Natural killer cell (primary cell): ENCODE measurements around the gene UBE2U. TPM values are rescaled to one million over a fixed set of nuclear protein-coding genes. Genes with fewer than 3 reads are reported as not detected.

ENCODE experiments used
- ATAC-seq, 3 donors: fragments of 150-1000 bp in 2 of 3; fragments of 200-7000 bp in 1 of 3; cut with Tn5 transposase; 1 replicate in 1 of 3; 2 replicates in 2 of 3; pipeline ENCODE4 v1.10.0; 2021; ENCODE audit warnings: mild to moderate bottlenecking in 2 of 3, moderate library complexity in 2 of 3
- DNase-seq, 2 donors: peaks; one replicate each; pipeline versions ENCODE4 v3.0.0 to v3.0.0-alpha.2; 2013 to 2021; ENCODE audit warnings: mixed read lengths in 1 of 2
- H3K27ac ChIP-seq: one replicate; pipeline ENCODE4 v1.5.1; 2013; ENCODE audit warnings: mild to moderate bottlenecking, low read length
- H3K27me3 ChIP-seq: one replicate; pipeline ENCODE4 v1.6.1; 2013; ENCODE audit warnings: low read length; ENCODE audit not compliant: control insufficient read depth, insufficient read depth
- H3K36me3 ChIP-seq: one replicate; pipeline ENCODE4 v1.6.1; 2013; ENCODE audit warnings: low read length; ENCODE audit not compliant: control insufficient read depth, insufficient read depth
- H3K4me1 ChIP-seq: one replicate; pipeline ENCODE4 v1.6.1; 2013; ENCODE audit warnings: low read length; ENCODE audit not compliant: control insufficient read depth, insufficient read depth
- H3K4me3 ChIP-seq: one replicate; pipeline ENCODE4 v1.5.1; 2013; ENCODE audit warnings: low read length
- H3K9me3 ChIP-seq: one replicate; pipeline ENCODE4 v1.6.1; 2013; ENCODE audit warnings: low read length; ENCODE audit not compliant: control insufficient read depth, insufficient read depth
- H3K27ac Mint-ChIP-seq, 2 donors: one replicate each; pipeline ENCODE4 v1.8.0; 2022; ENCODE audit warnings: mild to moderate bottlenecking in 2 of 2, mixed read lengths in 2 of 2, moderate library complexity in 1 of 2
- H3K27me3 Mint-ChIP-seq, 2 donors: one replicate each; pipeline ENCODE4 v1.8.0; 2022; ENCODE audit warnings: low read depth in 2 of 2, mixed read lengths in 2 of 2
- H3K36me3 Mint-ChIP-seq: one replicate; pipeline ENCODE4 v1.8.0; 2022; ENCODE audit warnings: mixed read lengths
- H3K4me1 Mint-ChIP-seq, 2 donors: one replicate each; pipeline ENCODE4 v1.8.0; 2022; ENCODE audit warnings: mixed read lengths in 2 of 2
- H3K4me3 Mint-ChIP-seq: one replicate; pipeline ENCODE4 v1.8.0; 2022; ENCODE audit warnings: mild to moderate bottlenecking, moderate library complexity, mixed read lengths
- H3K9me3 Mint-ChIP-seq, 2 donors: one replicate each; pipeline ENCODE4 v1.8.0; 2022; ENCODE audit warnings: mixed read lengths in 2 of 2
- CTCF ChIP-seq: fragments of 200-600 bp; IDR thresholded peaks from one replicate; pipeline ENCODE4 v1.8.0; 2022; ENCODE audit warnings: antibody characterized with exemption
- WGBS: methylation state at CpG from one replicate; pipeline ENCODE4 v1.1.7; 2013; ENCODE audit warnings: missing lambda C conversion rate; ENCODE audit not compliant: insufficient coverage; 5-methylcytosine and 5-hydroxymethylcytosine counted together
- intact Hi-C: fragments of 100-400 bp; cut with micrococcal nuclease; formaldehyde crosslinking; loops from one replicate; pipeline ENCODE4 v1.14.2; 2022
- total RNA-seq, 4 donors: library from RNA; stranded (reverse); fragments of 120-200 nt in 1 of 4; gene quantifications; one replicate each; pipeline versions ENCODE4 v1.2.3 to v1.2.4, GENCODE V29; 2013 to 2022

Gene UBE2U
- total RNA-seq, 3 donors from 2014 or later (not counting 1 experiment from before 2014, with no cell fraction given) = not detected

- H3K4me1 Mint-ChIP-seq = no peaks in the 10 kb centered on the region
- no peak overlapping the region for H3K27ac ChIP-seq
- intact Hi-C loops = loop anchor here (5.0 kb wide), 1 partner anchor 1422 kb away; no protein-coding TSS in a partner anchor
Measured at GRCh38 chr1:64265141-64265540, 61.7 kb downstream of the UBE2U start.

GRCh38 chr1:64266991-64267390 is 63.6 kb downstream of the UBE2U start:
- H3K4me1 Mint-ChIP-seq = no peaks in the 10 kb centered on the region
- H3K27me3 ChIP-seq = no peaks in the 10 kb centered on the region
- no peaks in the 10 kb centered on the region for H3K36me3 ChIP-seq
- H3K27me3 Mint-ChIP-seq = peaks cover 19 to 27% of the 10 kb centered on the region in 2 donors
- no peak for TF ChIP-seq CTCF
- H3K27ac Mint-ChIP-seq = no peak overlapping the region
- ATAC-seq (no peak), DNase-seq (no peak)
- H3K36me3 Mint-ChIP-seq = no peaks in the 10 kb centered on the region
- H3K4me3 ChIP-seq = no peak overlapping the region
- intact Hi-C loops = loop anchor here (5.0 kb wide), 1 partner anchor 1420 kb away; no protein-coding TSS in a partner anchor
- no peaks in the 10 kb centered on the region for H3K4me1 ChIP-seq
- H3K27ac ChIP-seq = no peak overlapping the region
- WGBS = no CpG with 5 or more reads among the region's 2 CpGs
- H3K4me3 Mint-ChIP-seq = no peak overlapping the region
- H3K9me3 Mint-ChIP-seq = no peaks in the 10 kb centered on the region
- no peaks in the 10 kb centered on the region for H3K9me3 ChIP-seq

More at GRCh38 chr1:64265141-64265540, 61.7 kb downstream of the UBE2U start:
- WGBS = 83% methylated on average over 1 of the region's 2 CpGs
- Histone ChIP-seq H3K36me3 (no peaks in the 10 kb centered on the region), H3K27me3 (no peaks in the 10 kb centered on the region), H3K4me3 (no peak overlapping the region), H3K4me1 (no peaks in the 10 kb centered on the region), H3K9me3 (no peaks in the 10 kb centered on the region)
- peaks cover 20 to 41% of the 10 kb centered on the region in 2 donors for H3K27me3 Mint-ChIP-seq
- H3K4me3 Mint-ChIP-seq = no peak overlapping the region
- no peak for TF ChIP-seq CTCF
- H3K9me3 Mint-ChIP-seq = no peaks in the 10 kb centered on the region
- no peaks in the 10 kb centered on the region for H3K36me3 Mint-ChIP-seq
- no peak overlapping the region for H3K27ac Mint-ChIP-seq
- ATAC-seq (no peak), DNase-seq (no peak)

GRCh38 chr1:64268653-64269557 is 65.5 kb downstream of the UBE2U start:
- WGBS = 71% methylated on average over 19 of the region's 23 CpGs
- Mint-ChIP-seq H3K4me3 (no peak overlapping the region), H3K27ac (no peak overlapping the region), H3K27me3 (peaks cover 17 to 20% of the 10 kb centered on the region in 2 donors), H3K36me3 (no peaks in the 10 kb centered on the region), H3K4me1 (no peaks in the 10 kb centered on the region), H3K9me3 (no peaks in the 10 kb centered on the region)
- Histone ChIP-seq H3K4me3 (no peak overlapping the region), H3K27me3 (no peaks in the 10 kb centered on the region), H3K9me3 (no peaks in the 10 kb centered on the region), H3K27ac (no peak overlapping the region), H3K36me3 (no peaks in the 10 kb centered on the region), H3K4me1 (no peaks in the 10 kb centered on the region)
- TF ChIP-seq CTCF = peak; percentile 38
- intact Hi-C loops = loop anchor here (1.0 to 5.0 kb wide), 2 partner anchors 555 to 1418 kb away; no protein-coding TSS in a partner anchor
- ATAC-seq (peak in 1 of 3 donors; percentile 56), DNase-seq (peak in 1 of 2 donors; percentile 83)
